HepG2 (cell line): ENCODE results near the gene RBM26. TPM values are rescaled to one million over a fixed set of nuclear protein-coding genes. Genes with fewer than 3 reads are reported as not detected.

Experiments used
- ATAC-seq: fragments of 200-7000 bp; cut with Tn5 transposase; 3 replicates; pipeline ENCODE4 v1.9.1; 2020; ENCODE audit warnings: mild to moderate bottlenecking, moderate library complexity
- BruUV-seq: library from RNA; stranded (reverse); fragments of 400-500 nt; replicated peaks from 2 replicates; lab custom pipeline; 2021; lab: Mats Ljungman, UMichigan
- CTCF ChIA-PET: fragments of 300-600 bp; formaldehyde crosslinking; extraction: SDS; loops from one replicate; lab custom pipeline; 2021; ENCODE audit warnings: low total read pairs, inconsistent platforms, low intra/inter-chr PET ratio; lab: Yijun Ruan, JAX
- POLR2A ChIA-PET: fragments of 350-600 bp; sonication (Branson Sonifier 250); formaldehyde crosslinking; loops from one replicate; lab custom pipeline; 2020; ENCODE audit warnings: antibody characterized with exemption, inconsistent platforms; lab: Yijun Ruan, JAX
- DNase-seq: peaks from one replicate; pipeline ENCODE4 v3.0.0-alpha.2; 2015; ENCODE audit warnings: low spot score
- FAIRE-seq: peaks from 3 replicates; lab custom pipeline; 2011; peaks lifted over from hg19 to GRCh38; lab: Jason Lieb, UNC
- H2AFZ ChIP-seq: one replicate; pipeline ENCODE4 v1.6.1; 2011; ENCODE audit warnings: low read length, inconsistent platforms
- H3K27ac ChIP-seq: fragments of 300-600 bp; 3 replicates; pipeline ENCODE4 v1.8.0; 2011; ENCODE audit warnings: mixed run types, mild to moderate bottlenecking, mixed read lengths, low read length, inconsistent platforms; ENCODE audit not compliant: insufficient read depth; ENCODE audit errors: extremely low read length
- H3K27me3 ChIP-seq, 2 experiments: fragments of 200-600 bp in 1 of 2; 2 replicates in 1 of 2; 3 replicates in 1 of 2; pipeline versions ENCODE4 v1.6.0 to v1.8.0; 2011; ENCODE audit warnings: low read length in 2 of 2, mild to moderate bottlenecking in 2 of 2, moderate library complexity in 2 of 2, inconsistent platforms in 1 of 2; ENCODE audit not compliant: insufficient read depth in 2 of 2, control insufficient read depth in 1 of 2
- H3K36me3 ChIP-seq, 2 experiments: fragments of 200-600 bp in 1 of 2; replicated peaks in 1 of 2; 2 replicates in 1 of 2; 3 replicates in 1 of 2; pipeline versions ENCODE4 v1.5.1 to v1.8.0; 2011; ENCODE audit warnings: low read length in 2 of 2, inconsistent platforms in 1 of 2; ENCODE audit not compliant: insufficient read depth in 2 of 2, control insufficient read depth in 1 of 2
- H3K4me1 ChIP-seq: 2 replicates; pipeline ENCODE4 v1.5.1; 2012; ENCODE audit warnings: low read length, inconsistent platforms; ENCODE audit not compliant: insufficient read depth
- H3K4me2 ChIP-seq: 2 replicates; pipeline ENCODE4 v1.6.0; 2011; ENCODE audit warnings: low read depth, low read length, inconsistent platforms
- H3K4me3 ChIP-seq, 3 experiments: fragments of 200-600 bp in 1 of 3; sonication (generic), shearing (Covaris generic) in 1 of 3; replicated peaks in 1 of 3; 2 replicates each; pipeline ENCODE4 v1.5.1; 2011 to 2016; ENCODE audit warnings: low read length in 3 of 3, inconsistent platforms in 2 of 3, low read depth in 2 of 3, mild to moderate bottlenecking in 2 of 3, control low read depth in 1 of 3, mixed read lengths in 1 of 3; ENCODE audit not compliant: insufficient read depth in 1 of 3
- H3K79me2 ChIP-seq: one replicate; pipeline ENCODE4 v1.6.1; 2011; ENCODE audit warnings: low read length, inconsistent platforms; ENCODE audit not compliant: insufficient read depth
- H3K9ac ChIP-seq: 2 replicates; pipeline ENCODE4 v1.6.0; 2011; ENCODE audit warnings: mild to moderate bottlenecking, low read depth, low read length, inconsistent platforms; ENCODE audit not compliant: insufficient read depth
- H3K9me3 ChIP-seq: 2 replicates; pipeline ENCODE4 v1.5.1; 2012; ENCODE audit warnings: mild to moderate bottlenecking, low read length
- H4K20me1 ChIP-seq: 2 replicates; pipeline ENCODE4 v1.6.0; 2011; ENCODE audit warnings: inconsistent platforms, mild to moderate bottlenecking, low read length, moderate library complexity; ENCODE audit not compliant: insufficient read depth
- HMGXB3 ChIP-seq: sonication (generic); formaldehyde crosslinking; IDR thresholded peaks from 2 replicates; pipeline ENCODE4 v1.4.0; 2020; ENCODE audit warnings: missing genetic modification reagents, borderline replicate concordance
- POLR2G ChIP-seq: fragments of 200-400 bp; formaldehyde crosslinking; IDR thresholded peaks from 2 replicates; pipeline ENCODE4 v1.6.1; 2018; ENCODE audit warnings: mild to moderate bottlenecking, low read depth, low read length, moderate library complexity
- PTBP1 ChIP-seq: fragments of 200-400 bp; formaldehyde crosslinking; IDR thresholded peaks from 2 replicates; pipeline ENCODE4 v1.6.1; 2018; ENCODE audit warnings: low read length, low read depth; ENCODE audit not compliant: poor library complexity, severe bottlenecking
- RBM22 ChIP-seq: fragments of 200-400 bp; formaldehyde crosslinking; optimal IDR thresholded peaks from 2 replicates; pipeline ENCODE3; 2017; ENCODE audit warnings: mild to moderate bottlenecking, low read length, moderate library complexity
- YEATS2 ChIP-seq: sonication (generic); formaldehyde crosslinking; IDR thresholded peaks from 2 replicates; pipeline ENCODE4 v1.4.0; 2020; ENCODE audit warnings: missing genetic modification reagents, borderline replicate concordance
- ZNF160 ChIP-seq: sonication (generic); formaldehyde crosslinking; IDR thresholded peaks from 2 replicates; pipeline ENCODE4 v1.8.0; 2022; ENCODE audit warnings: mild to moderate bottlenecking, inconsistent platforms, missing genetic modification reagents
- WGBS: methylation state at CpG from one replicate; pipeline ENCODE4 v1.1.6; 2017; ENCODE audit warnings: low lambda C conversion rate; 5-methylcytosine and 5-hydroxymethylcytosine counted together
- in situ Hi-C: cut with HindIII; loops from 2 replicates; pipeline ENCODE4 v1.10.0; 2017; ENCODE audit warnings: low pct_unique_long_range_greater_than_20kb; ENCODE audit not compliant: extremely low pct_ligation_motif_present
- intact Hi-C: fragments of 100-400 bp; cut with micrococcal nuclease; formaldehyde crosslinking; loops from one replicate; pipeline ENCODE4 v1.10.0; 2022; ENCODE audit not compliant: unreplicated experiment
- polyA plus RNA-seq, 8 experiments: library from polyadenylated mRNA; depleted of rRNA in 3 of 8; stranded (reverse) in 7 of 8; unstranded in 1 of 8; fragments of >200 nt; fragmentation: Illumina TruSeq in 4 of 8; extraction: Trizol in 4 of 8; gene quantifications; 2 replicates each; pipeline versions ENCODE4 v1.2.1 to v1.2.3, GENCODE V29; 2011 to 2016; ENCODE audit warnings: low read depth in 4 of 8, missing spikeins in 1 of 8, mixed read lengths in 1 of 8; ENCODE audit not compliant: insufficient read depth in 1 of 8
- total RNA-seq, 5 experiments: library from RNA; depleted of rRNA; stranded (reverse); fragments of >200 nt; fragmentation: Illumina TruSeq; extraction: Trizol; gene quantifications; 2 replicates each; pipeline ENCODE4 v1.2.3, GENCODE V29; 2016; ENCODE audit warnings: low read depth in 1 of 5

RBM26 gene
- total and polyA plus RNA-seq, 2 of the 13 experiments (the other 11 are each of a cell fraction or from before 2014, with no cell fraction given), result 19.4 to 34.4 TPM

- H3K9me3 ChIP-seq, result no peaks in the 10 kb centered on the region
- no peak overlapping the region for H3K9ac ChIP-seq
- no peaks in the 10 kb centered on the region for H3K36me3 ChIP-seq
- DNase-seq (no peak), ATAC-seq (no peak), FAIRE-seq (no peak)
- no peak overlapping the region for H2AFZ ChIP-seq
- WGBS, result 91% methylated on average over 9 of the region's 9 CpGs
- no peaks in the 10 kb centered on the region for H4K20me1 ChIP-seq
- H3K4me1 ChIP-seq, result peaks cover 22% of the 10 kb centered on the region
- no peak overlapping the region for H3K4me2 ChIP-seq
- CTCF ChIA-PET, result no interaction called here
- POLR2A ChIA-PET, result interaction anchor here (1.1 kb wide), 1 partner anchor 75 kb away, joined by 3 read pairs; no protein-coding TSS in a partner anchor
- H3K27me3 ChIP-seq, result no peaks in the 10 kb centered on the region
- H3K27ac ChIP-seq, result no peak overlapping the region
- TF ChIP-seq POLR2G (0 out of 2 replicates have a peak, but pooled peaks have one; percentile 40), HMGXB3 (CRISPR knock-in tag) (no peak), RBM22 (peak; percentile 86), ZNF160 (no peak), YEATS2 (CRISPR knock-in tag) (no peak), PTBP1 (no peak)
- no peak overlapping the region for H3K4me3 ChIP-seq
- intact Hi-C loops, result no loop called here
- in situ Hi-C loops, result no loop called here
- H3K79me2 ChIP-seq, result no peaks in the 10 kb centered on the region
- no TSS peak for BruUV-seq
Observed at GRCh38 chr13:79309690-79310089, 96.4 kb downstream of the RBM26 start.
